ENCODE data around the gene DOP1B. TPM values are rescaled to one million over a fixed set of nuclear protein-coding genes. Genes with fewer than 3 reads are reported as not detected.

Gene DOP1B
- total RNA-seq, 6 donors from 2014 or later = 13.7 to 78.6 (median 23.0) TPM

DNA sequence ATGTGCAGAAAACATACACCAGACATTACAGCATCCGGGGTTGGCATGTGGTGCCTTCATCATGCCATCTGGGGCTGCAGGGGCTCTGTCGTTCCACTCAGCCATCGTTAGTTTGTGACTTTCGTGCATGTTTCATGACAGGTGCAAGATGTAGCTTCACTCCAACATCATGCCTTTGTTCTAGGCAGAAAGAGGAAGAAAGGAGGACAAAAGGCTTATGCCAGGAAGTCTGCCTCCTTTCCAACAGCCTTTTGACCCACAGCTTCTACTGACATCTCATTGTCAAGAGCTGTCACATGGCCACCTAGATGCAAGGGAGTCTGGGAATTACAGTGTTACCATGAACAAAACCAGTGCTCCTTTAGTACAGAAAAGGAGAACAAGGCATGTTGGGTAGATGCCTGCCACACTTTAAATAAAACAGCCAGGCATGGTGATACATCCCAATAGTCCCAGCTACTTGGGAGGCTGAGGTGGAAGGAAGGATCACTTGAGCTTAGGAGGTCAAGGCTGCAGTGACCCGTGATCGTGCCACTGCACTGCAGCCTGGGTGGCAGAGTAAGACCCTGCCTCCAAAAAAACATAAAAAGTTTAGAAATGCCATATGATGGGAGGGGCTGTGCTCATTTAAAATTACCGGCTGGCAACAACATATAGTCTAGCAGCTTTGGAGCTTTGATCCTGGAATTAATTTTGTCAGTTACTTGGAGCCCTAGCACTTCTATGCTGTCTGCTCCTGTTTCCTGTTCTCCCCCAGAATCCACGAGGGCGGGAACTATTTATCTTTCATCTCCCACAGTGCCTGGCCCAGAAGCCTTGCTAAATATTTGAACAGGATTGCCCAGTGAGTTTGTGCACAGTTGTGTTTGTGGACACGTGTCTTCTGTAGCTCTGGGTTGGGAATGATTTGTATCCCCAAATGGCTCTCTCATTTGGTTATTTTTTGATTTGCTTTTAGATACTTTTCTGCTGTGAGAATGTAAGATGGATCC is 7.4 kb downstream of the DOP1B start:
- Histone ChIP-seq H3K4me1 (peaks cover 0 to 15% (median 12%) of the 10 kb centered on the region in 4 donors), H3K36me3 (peaks cover 0 to 18% (median 2%) of the 10 kb centered on the region in 4 donors), H3K4me3 (no peak overlapping the region), H3K9me3 (no peaks in the 10 kb centered on the region), H3K27ac (peak overlapping the region in 1 of 4 donors; percentile 19), H3K27me3 (no peaks in the 10 kb centered on the region)
- TF ChIP-seq EP300 (IDR thresholded peaks at IDR 0.05) (no peak), POLR2A (IDR thresholded peaks at IDR 0.05) (no peak), POLR2AphosphoS5 (IDR thresholded peaks at IDR 0.05) (no peak)
- TF ChIP-seq, protein P1, sequence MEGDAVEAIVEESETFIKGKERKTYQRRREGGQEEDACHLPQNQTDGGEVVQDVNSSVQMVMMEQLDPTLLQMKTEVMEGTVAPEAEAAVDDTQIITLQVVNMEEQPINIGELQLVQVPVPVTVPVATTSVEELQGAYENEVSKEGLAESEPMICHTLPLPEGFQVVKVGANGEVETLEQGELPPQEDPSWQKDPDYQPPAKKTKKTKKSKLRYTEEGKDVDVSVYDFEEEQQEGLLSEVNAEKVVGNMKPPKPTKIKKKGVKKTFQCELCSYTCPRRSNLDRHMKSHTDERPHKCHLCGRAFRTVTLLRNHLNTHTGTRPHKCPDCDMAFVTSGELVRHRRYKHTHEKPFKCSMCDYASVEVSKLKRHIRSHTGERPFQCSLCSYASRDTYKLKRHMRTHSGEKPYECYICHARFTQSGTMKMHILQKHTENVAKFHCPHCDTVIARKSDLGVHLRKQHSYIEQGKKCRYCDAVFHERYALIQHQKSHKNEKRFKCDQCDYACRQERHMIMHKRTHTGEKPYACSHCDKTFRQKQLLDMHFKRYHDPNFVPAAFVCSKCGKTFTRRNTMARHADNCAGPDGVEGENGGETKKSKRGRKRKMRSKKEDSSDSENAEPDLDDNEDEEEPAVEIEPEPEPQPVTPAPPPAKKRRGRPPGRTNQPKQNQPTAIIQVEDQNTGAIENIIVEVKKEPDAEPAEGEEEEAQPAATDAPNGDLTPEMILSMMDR (IDR thresholded peaks at IDR 0.05) = no peak
- DNase-seq = no peak
- 46 to 49% methylated on average over 10 of the region's 10 CpGs for WGBS, 2 donors
- ATAC-seq (ENCODE audit: low FRiP score in 2 of 2) = no peak

DNA sequence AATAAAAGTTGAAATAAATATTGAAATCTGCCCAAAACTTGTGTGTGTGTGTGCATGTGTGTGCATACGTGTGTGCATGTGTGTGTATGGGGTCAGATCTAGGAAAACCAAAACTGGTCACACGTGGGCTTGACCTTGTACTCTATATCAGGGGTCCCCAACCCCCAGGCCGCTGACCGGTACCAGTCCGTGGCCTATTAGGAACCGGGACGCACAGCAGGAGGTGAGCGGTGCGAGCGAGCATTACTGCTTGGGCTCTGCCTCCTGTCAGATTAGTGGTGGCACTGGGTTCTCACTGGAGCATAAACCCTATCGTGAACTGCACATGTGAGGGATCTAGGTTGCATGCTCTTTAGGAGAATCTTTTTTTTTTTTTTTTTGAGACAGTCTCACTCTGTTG is 8.7 kb downstream of the DOP1B start:
- Histone ChIP-seq H3K27me3 (no peaks in the 10 kb centered on the region), H3K27ac (no peak overlapping the region), H3K4me3 (no peak overlapping the region), H3K9me3 (no peaks in the 10 kb centered on the region), H3K36me3 (peaks cover 0 to 28% (median 2%) of the 10 kb centered on the region in 4 donors), H3K4me1 (peaks cover 0 to 15% (median 12%) of the 10 kb centered on the region in 4 donors)
- WGBS, 2 donors = 89 to 97% methylated on average over 11 of the region's 11 CpGs
- ATAC-seq (ENCODE audit: low FRiP score in 2 of 2) = no peak
- peak in 1 of 2 donors; percentile 39 for DNase-seq
- TF ChIP-seq, protein P1 (IDR thresholded peaks at IDR 0.05) = no peak
- no peak for TF ChIP-seq EP300 (IDR thresholded peaks at IDR 0.05)

DNA sequence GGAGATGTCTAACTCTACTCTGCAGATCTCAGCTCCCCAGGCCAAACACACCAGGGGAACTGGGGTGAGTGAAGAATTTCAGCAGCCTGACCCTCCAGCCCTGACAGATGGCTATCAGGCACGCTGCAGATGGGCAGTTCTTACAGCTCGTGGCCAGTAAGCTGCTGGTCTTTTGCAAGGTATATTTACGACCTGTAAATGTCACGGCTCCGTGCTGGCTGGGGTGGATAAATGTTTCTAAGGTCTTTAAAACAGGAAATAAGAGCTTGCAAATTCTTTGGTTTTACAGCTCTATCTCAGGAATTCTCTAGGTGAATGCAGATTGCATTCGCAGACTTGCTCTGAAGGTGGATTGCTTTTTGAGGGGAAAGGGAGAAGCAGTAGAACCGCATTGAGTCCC is 10.1 kb downstream of the DOP1B start:
- no peak for ATAC-seq (ENCODE audit: low FRiP score in 2 of 2)
- Histone ChIP-seq H3K9me3 (no peaks in the 10 kb centered on the region), H3K36me3 (peaks cover 0 to 28% (median 2%) of the 10 kb centered on the region in 4 donors), H3K4me1 (peaks cover 3 to 16% (median 12%) of the 10 kb centered on the region in 4 donors), H3K4me3 (no peak overlapping the region), H3K27me3 (no peaks in the 10 kb centered on the region), H3K27ac (no peak overlapping the region)
- WGBS, 2 donors = 87 to 89% methylated on average over 7 of the region's 7 CpGs
- TF ChIP-seq, protein P1 (IDR thresholded peaks at IDR 0.05) = no peak
- no peak for TF ChIP-seq POLR2AphosphoS5 (IDR thresholded peaks at IDR 0.05)
- TF ChIP-seq POLR2A (IDR thresholded peaks at IDR 0.05) = no peak
- no peak for TF ChIP-seq EP300 (IDR thresholded peaks at IDR 0.05)
- no peak for DNase-seq

DNA sequence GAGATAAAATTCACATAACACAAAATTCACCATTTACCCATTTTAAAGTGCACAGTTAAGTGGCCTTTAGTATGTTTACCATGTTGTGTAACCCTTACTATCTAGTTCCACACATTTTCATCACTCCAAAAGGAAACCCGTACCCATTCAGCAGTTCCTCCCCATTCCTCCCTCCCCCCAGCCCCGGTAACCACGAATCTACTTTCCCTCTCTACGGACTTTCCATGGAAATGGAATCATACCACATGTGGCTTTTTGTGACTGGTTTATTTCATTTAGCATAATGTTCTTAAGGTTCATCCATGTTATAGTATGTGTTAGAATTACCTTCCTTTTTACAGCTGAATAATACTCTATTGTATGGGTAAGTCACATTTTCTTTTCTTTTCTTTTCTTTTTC is 10.9 kb downstream of the DOP1B start:
- H3K9me3 ChIP-seq = no peaks in the 10 kb centered on the region
- H3K4me1 ChIP-seq = peaks cover 6 to 23% (median 14%) of the 10 kb centered on the region in 4 donors
- no peak overlapping the region for H3K4me3 ChIP-seq
- no peak overlapping the region for H3K27ac ChIP-seq
- TF ChIP-seq POLR2AphosphoS5 (IDR thresholded peaks at IDR 0.05) (no peak), EP300 (IDR thresholded peaks at IDR 0.05) (no peak)
- no peak for ATAC-seq (ENCODE audit: low FRiP score in 2 of 2)
- H3K36me3 ChIP-seq = peaks cover 0 to 28% (median 2%) of the 10 kb centered on the region in 4 donors
- no peaks in the 10 kb centered on the region for H3K27me3 ChIP-seq
- DNase-seq = no peak
- WGBS, 2 donors = 58 to 80% methylated on average over 4 of the region's 4 CpGs

DNA sequence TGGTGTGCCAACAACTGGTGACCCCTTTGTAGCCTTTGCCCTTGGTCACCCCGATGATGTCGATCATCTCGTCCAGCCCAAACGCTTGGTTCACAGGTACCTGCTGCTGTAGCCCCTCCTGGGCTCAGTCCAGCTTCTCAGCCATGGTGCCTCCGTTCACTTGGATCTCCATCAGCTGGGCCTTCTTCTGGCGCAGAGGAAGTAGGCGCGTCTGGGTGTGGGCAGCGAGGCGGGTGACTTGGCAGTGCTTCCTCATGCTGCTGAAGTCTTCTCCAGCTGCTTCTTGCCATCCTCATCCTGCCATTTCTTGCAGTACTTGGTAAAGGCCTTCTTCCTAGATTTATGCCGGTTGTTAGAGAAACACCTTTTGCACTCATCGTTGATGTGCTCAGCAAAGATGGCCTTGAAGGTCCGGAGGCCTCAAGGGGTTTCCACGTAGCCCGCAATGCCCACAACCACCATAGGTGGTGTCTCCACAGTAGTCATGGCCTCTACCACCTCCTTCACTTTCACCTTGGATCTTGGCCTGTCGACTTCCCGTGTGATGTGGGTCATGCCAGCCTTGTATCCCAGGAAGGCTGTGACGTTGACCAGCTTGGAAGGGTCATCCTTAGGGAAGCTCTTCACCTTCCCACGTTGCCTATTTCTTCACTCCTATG is 13.0 kb downstream of the DOP1B start:
- peak; percentile 56 to 64 for DNase-seq
- 84 to 85% methylated on average over 19 of the region's 19 CpGs for WGBS, 2 donors

More for the DNA sequence above, 13.0 kb downstream of the DOP1B start:
- Histone ChIP-seq H3K27me3 (no peaks in the 10 kb centered on the region), H3K4me3 (no peak overlapping the region), H3K36me3 (peaks cover 0 to 28% (median 2%) of the 10 kb centered on the region in 4 donors), H3K9me3 (no peaks in the 10 kb centered on the region), H3K4me1 (peaks cover 3 to 14% (median 7%) of the 10 kb centered on the region in 4 donors), H3K27ac (no peak overlapping the region)
- peak in 1 of 2 donors; percentile 51 for ATAC-seq (ENCODE audit: low FRiP score in 2 of 2)
- TF ChIP-seq, protein P1 (IDR thresholded peaks at IDR 0.05) = no peak
- TF ChIP-seq POLR2A (IDR thresholded peaks at IDR 0.05) = no peak
- TF ChIP-seq POLR2AphosphoS5 (IDR thresholded peaks at IDR 0.05) = no peak
- TF ChIP-seq EP300 (IDR thresholded peaks at IDR 0.05) = no peak
